ENCODE data around the gene TSC22D2. TPM values are rescaled to one million over a fixed set of nuclear protein-coding genes. Genes with fewer than 3 reads are reported as not detected.
A peak's percentile ranks its signal among the peaks of the same experiment; 100 is the strongest.

The TSC22D2 gene
- total RNA-seq, 4 donors from 2014 or later = 8.5 to 20.0 (median 15.2) TPM

- no peak for DNase-seq
- no peak overlapping the region for H3K27ac ChIP-seq
- intact Hi-C loops (cut with DNase I) = no loop called here
- no peaks in the 10 kb centered on the region for H3K9me3 ChIP-seq
- no peak for TF ChIP-seq POLR2A (IDR thresholded peaks at IDR 0.05)
- TF ChIP-seq, protein P1, sequence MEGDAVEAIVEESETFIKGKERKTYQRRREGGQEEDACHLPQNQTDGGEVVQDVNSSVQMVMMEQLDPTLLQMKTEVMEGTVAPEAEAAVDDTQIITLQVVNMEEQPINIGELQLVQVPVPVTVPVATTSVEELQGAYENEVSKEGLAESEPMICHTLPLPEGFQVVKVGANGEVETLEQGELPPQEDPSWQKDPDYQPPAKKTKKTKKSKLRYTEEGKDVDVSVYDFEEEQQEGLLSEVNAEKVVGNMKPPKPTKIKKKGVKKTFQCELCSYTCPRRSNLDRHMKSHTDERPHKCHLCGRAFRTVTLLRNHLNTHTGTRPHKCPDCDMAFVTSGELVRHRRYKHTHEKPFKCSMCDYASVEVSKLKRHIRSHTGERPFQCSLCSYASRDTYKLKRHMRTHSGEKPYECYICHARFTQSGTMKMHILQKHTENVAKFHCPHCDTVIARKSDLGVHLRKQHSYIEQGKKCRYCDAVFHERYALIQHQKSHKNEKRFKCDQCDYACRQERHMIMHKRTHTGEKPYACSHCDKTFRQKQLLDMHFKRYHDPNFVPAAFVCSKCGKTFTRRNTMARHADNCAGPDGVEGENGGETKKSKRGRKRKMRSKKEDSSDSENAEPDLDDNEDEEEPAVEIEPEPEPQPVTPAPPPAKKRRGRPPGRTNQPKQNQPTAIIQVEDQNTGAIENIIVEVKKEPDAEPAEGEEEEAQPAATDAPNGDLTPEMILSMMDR (IDR thresholded peaks at IDR 0.05) = peak in 3 of 6 experiments; percentile 11 to 36 (median 12)
- no peaks in the 10 kb centered on the region for H3K27me3 ChIP-seq
- no peaks in the 10 kb centered on the region for H3K36me3 ChIP-seq
- WGBS, 2 donors = 61 to 62% methylated on average over 17 of the region's 17 CpGs
- no peak overlapping the region for H3K4me3 ChIP-seq
- no peaks in the 10 kb centered on the region for H3K4me1 ChIP-seq
Measured at GRCh38 chr3:150384296-150385212, 23.5 kb upstream of the TSC22D2 start.

DNA sequence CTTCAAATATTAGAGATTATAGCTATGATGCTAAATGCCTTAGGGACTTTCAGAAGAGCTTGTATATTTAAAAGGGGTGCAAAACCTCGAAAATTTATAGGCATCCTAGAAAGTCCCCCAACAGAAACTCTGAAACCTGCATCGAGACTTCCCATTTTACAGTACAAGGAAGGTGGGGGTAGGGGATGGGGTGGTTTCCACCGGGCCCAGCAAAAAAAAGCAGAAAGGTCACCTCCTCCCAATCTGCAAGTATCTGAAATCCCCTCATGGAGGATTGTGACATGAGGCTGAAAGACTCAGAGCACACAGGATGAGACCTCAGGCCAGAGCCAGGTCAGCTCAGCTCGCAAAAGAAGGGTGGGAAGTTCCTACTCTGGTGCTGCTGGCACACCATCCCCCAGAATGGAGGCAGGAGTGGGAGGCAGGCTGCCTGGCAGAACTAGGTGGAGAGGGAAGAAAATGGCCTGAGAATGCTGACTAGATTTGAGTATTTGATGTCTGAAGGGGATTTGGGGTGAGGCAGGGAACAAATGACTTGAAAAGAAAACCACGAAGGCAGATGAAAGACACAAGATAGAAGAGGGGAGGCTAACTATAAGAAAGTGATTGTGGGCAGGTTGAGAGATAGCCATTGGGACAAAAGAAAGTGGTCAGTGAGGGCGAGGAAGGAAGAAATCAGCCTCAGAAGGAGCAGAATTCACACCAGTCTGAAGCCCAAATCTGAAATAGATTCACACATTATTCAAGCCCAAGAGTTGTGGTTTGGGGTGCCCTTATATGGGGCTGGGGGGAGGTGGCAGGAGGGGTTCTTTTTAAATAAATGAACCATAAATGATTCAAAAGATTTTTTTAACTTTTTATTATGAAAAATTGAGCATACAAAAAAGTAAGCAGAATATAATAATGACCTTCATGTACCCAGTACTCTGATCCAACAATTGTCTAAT, 22.5 kb upstream of the TSC22D2 start:
- DNase-seq = no peak
- Histone ChIP-seq H3K9me3 (no peaks in the 10 kb centered on the region), H3K4me3 (no peak overlapping the region), H3K27ac (no peak overlapping the region), H3K36me3 (no peaks in the 10 kb centered on the region), H3K27me3 (no peaks in the 10 kb centered on the region), H3K4me1 (no peaks in the 10 kb centered on the region)
- intact Hi-C loops (cut with DNase I) = no loop called here
- WGBS, 2 donors = 59 to 72% methylated on average over 6 of the region's 6 CpGs
- TF ChIP-seq POLR2A (IDR thresholded peaks at IDR 0.05) = no peak
- TF ChIP-seq, protein P1 (IDR thresholded peaks at IDR 0.05) = no peak

- no peaks in the 10 kb centered on the region for H3K9me3 ChIP-seq
- H3K36me3 ChIP-seq = no peaks in the 10 kb centered on the region
- no peaks in the 10 kb centered on the region for H3K4me1 ChIP-seq
- H3K27me3 ChIP-seq = no peaks in the 10 kb centered on the region
- H3K27ac ChIP-seq = no peak overlapping the region
- H3K4me3 ChIP-seq = no peak overlapping the region
- TF ChIP-seq, protein P1 (IDR thresholded peaks at IDR 0.05) = no peak
- no peak for TF ChIP-seq POLR2A (IDR thresholded peaks at IDR 0.05)
- DNase-seq = no peak
- WGBS, 2 donors = 74 to 83% methylated on average over 5 of the region's 5 CpGs
- intact Hi-C loops (cut with DNase I) = no loop called here
Measured at GRCh38 chr3:150388498-150389418, 19.3 kb upstream of the TSC22D2 start.

DNA sequence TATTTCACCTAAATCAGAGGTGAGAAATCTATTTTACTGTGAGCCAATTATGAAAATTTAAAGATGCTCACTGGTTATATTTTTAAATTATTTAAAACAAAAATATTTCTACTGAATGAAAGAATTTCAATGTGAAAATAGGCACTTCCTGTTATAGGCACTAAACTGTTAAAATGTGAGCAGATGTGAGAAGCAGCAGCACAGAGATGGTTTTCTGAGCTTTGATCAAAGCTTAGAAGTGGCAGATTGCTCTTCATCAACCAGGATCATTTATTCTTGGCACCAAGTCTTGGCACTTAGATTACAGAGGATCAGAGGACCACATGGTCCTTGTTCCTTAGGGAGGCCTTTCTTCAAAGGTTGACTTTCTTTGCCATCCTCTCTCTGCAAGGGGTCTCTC, 18.0 kb upstream of the TSC22D2 start:
- H3K27me3 ChIP-seq = no peaks in the 10 kb centered on the region
- H3K27ac ChIP-seq = no peak overlapping the region
- no peaks in the 10 kb centered on the region for H3K9me3 ChIP-seq
- H3K4me3 ChIP-seq = no peak overlapping the region
- no peak for DNase-seq
- H3K4me1 ChIP-seq = peaks cover 0 to 5% (median 0%) of the 10 kb centered on the region in 3 donors
- no peaks in the 10 kb centered on the region for H3K36me3 ChIP-seq
- intact Hi-C loops (cut with DNase I) = no loop called here
- TF ChIP-seq, protein P1 (IDR thresholded peaks at IDR 0.05) = no peak
- no peak for TF ChIP-seq POLR2A (IDR thresholded peaks at IDR 0.05)
